RWPE1 (cell line): ENCODE data around the gene DOCK6.
A peak's percentile ranks its signal among the peaks of the same experiment; 100 is the strongest.

Source experiments
- CTCF ChIA-PET: fragments of 350-600 bp; sonication (Branson Sonifier 250); formaldehyde crosslinking; extraction: SDS; loops from one replicate; lab custom pipeline; 2021; lab: Yijun Ruan, JAX
- POLR2A ChIA-PET: fragments of 400-600 bp; formaldehyde crosslinking; extraction: SDS; loops from one replicate; lab custom pipeline; 2020; ENCODE audit warnings: antibody characterized with exemption; ENCODE audit not compliant: low non-redundant PET; lab: Yijun Ruan, JAX
- DNase-seq: peaks from one replicate; pipeline ENCODE4 v3.0.0; 2012; ENCODE audit warnings: low spot score
- H3K27ac ChIP-seq: fragments of 450-650 bp; 2 replicates; pipeline ENCODE4 v1.5.1; 2017
- CTCF ChIP-seq: fragments of 450-650 bp; conservative IDR thresholded peaks from 2 replicates; pipeline ENCODE4 v1.5.1; 2017; ENCODE audit warnings: low read depth, mild to moderate bottlenecking

Gene DOCK6

DNA sequence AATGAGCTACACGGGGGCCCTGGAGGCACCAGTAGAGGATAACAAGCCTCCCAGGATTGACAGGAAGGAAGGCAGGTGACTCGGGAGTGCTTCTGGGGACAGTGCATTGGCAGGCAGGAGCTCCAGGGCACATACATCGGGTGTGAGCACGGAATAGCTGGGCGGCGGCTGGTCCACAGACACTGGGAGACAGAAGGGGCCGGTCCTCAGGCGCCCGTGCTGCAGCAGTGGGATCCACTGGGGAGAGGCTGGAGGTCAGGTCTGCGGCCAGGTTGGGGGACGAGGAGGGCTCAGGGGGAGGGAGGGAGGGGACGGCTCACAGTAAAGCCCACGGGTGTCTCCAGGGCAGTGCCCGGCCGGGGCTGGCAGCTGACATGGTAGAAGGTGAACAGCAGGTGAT lies 25.0 kb downstream of the DOCK6 start:
- peak overlapping the region; percentile 13 for H3K27ac ChIP-seq
- CTCF ChIA-PET: interaction anchor here (1.0 kb wide), 1 partner anchor 111 kb away, joined by 5 read pairs; no protein-coding TSS in a partner anchor
- POLR2A ChIA-PET: no interaction called here
- no peak for TF ChIP-seq CTCF
- DNase-seq: no peak

DNA sequence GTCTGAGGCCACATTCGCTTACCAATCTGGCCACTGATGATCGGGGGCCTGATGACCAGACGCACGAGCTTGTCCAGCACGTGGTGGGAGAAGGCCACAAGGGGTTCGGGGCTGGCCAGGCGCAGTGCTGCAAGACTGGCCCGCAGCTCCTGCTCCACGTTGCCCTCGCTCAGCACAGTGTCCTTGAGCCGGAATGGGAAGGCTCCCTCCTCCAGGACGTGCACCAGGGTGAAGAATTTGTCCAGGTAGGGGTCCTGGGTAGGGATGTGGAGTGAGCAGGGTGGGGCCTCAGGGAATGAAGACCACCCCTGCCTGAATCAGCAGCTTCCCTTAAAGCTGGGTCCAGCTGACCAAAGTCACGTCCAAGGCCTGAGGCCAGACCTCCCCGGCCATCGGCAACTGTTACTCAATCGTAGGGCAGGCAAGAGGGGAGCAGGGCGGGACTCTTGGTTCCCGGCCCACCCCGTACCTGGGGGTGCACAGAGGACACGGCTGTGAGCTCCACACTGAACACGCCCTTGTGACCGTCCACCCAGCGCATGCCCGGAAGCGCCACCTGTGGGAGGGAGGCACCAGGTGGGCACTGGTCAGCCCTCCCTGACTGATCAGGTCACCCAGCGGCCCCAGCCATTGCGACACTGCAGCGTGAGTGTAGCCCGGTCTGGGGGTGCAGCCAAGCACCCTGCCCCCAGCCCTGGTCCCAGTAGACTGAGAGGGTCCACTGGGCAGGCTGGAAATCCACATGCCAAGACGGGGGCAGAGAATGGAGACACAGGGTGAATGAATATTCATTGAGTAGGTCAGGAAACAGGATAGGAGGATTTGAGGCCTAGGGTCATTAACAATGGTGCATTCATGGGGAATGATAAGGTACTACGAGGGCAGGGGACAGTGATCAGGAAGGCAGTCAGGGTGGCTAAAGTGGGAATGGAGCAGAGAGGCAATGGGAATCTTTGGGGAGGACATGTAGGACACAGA lies 25.7 kb downstream of the DOCK6 start:
- no peak for DNase-seq
- peak overlapping the region; percentile 13 for H3K27ac ChIP-seq
- no peak for TF ChIP-seq CTCF
- CTCF ChIA-PET: interaction anchor here (1.0 kb wide), 1 partner anchor 110 kb away, joined by 5 read pairs; no protein-coding TSS in a partner anchor
- POLR2A ChIA-PET: no interaction called here

DNA sequence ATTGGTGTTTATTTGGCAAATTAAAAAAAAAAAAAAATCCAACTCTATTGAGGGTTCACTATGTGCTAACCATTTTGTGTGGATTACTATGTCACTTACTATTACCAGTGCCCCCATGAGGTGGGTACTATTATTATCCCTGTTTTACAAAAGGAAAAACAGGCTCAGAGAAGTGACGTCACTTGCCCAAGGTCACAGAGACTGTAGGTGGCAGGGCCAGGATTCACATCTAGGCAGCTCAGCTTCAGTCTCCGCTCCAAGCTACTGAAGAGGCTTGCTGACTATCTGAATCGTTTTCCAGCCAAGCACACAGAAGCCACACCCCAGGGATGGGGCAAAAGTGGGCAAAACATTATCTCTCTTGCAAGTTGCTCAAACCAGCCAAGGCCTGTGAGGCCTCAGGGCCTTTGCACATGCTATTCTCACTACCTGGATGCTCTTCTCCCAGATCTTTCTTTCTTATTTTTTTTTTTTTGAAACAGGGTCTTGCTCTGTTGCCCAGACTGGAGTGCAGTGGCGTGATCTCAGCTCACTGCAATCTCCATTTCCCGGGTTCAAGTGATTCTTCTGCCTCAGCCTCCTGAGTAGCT lies 27.7 kb downstream of the DOCK6 start:
- CTCF ChIA-PET: interaction anchor here (0.7 kb wide), 1 partner anchor 79 kb away, joined by 3 read pairs; no protein-coding TSS in a partner anchor
- POLR2A ChIA-PET: no interaction called here
- no peak for TF ChIP-seq CTCF

DNA sequence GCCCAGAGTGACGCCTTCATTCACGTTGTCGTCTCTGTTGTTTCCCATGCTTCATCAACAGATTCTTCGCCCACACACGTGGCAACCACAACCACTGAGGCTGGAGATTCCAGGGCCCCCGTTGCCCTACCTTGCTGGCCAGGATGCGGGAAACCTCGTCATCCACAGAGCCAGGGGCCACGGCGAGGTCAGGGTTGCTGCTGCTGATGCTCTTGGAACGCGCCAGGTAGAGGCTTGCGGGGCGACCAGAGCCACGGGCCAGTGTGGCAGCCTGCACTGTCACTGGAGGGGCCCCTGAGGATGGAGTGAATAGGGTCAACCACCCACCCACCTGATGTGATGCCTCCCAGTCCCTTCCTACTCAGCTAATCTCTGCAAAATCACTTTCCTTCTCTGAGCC lies 29.3 kb downstream of the DOCK6 start:
- TF ChIP-seq CTCF: no peak
- no peak for DNase-seq
- peak overlapping the region; percentile 25 for H3K27ac ChIP-seq
- POLR2A ChIA-PET: interaction anchor here (0.6 kb wide), 1 partner anchor 21 kb away, joined by 4 read pairs; no protein-coding TSS in a partner anchor
- CTCF ChIA-PET: no interaction called here

More for the DNA sequence above, 27.7 kb downstream of the DOCK6 start:
- no peak for DNase-seq
- no peak overlapping the region for H3K27ac ChIP-seq

GRCh38 chr19:11232555-11232954 lies 29.8 kb downstream of the DOCK6 start:
- H3K27ac ChIP-seq: no peak overlapping the region
- CTCF ChIA-PET: interaction anchor here (0.5 kb wide), 1 partner anchor 90 kb away, joined by 4 read pairs; no protein-coding TSS in a partner anchor
- no peak for TF ChIP-seq CTCF
- POLR2A ChIA-PET: interaction anchor here (0.6 kb wide), 1 partner anchor 21 kb away, joined by 4 read pairs; no protein-coding TSS in a partner anchor
- no peak for DNase-seq
